HepG2 (cell line): Measurements from ENCODE around the gene CDH12.

ENCODE experiments used
- CTCF ChIP-seq: sonication (generic); formaldehyde crosslinking; IDR thresholded peaks from 2 replicates; pipeline ENCODE4 v1.5.0; 2020; ENCODE audit warnings: mild to moderate bottlenecking, missing genetic modification reagents, moderate library complexity
- ELF4 ChIP-seq: sonication (generic); formaldehyde crosslinking; IDR thresholded peaks from 2 replicates; pipeline ENCODE4 v1.5.0; 2020; ENCODE audit warnings: missing genetic modification reagents, mild to moderate bottlenecking, moderate library complexity, borderline replicate concordance
- ESRRA ChIP-seq: sonication (generic); formaldehyde crosslinking; IDR thresholded peaks from 2 replicates; pipeline ENCODE4 v1.5.1; 2020; ENCODE audit warnings: mild to moderate bottlenecking, low read depth, missing genetic modification reagents
- FOXP1 ChIP-seq, 2 experiments: fragments of 450-650 bp in 1 of 2; IDR thresholded peaks; 2 replicates each; pipeline ENCODE4 v1.6.1; 2017 to 2018; ENCODE audit warnings: antibody characterized with exemption in 1 of 2
- MED1 ChIP-seq: sonication (generic); formaldehyde crosslinking; IDR thresholded peaks from 2 replicates; pipeline ENCODE4 v1.4.0; 2020; ENCODE audit warnings: missing genetic modification reagents
- POLR2A ChIP-seq, 2 experiments: IDR thresholded peaks; 2 replicates each; pipeline ENCODE4 v1.6.1; 2011; ENCODE audit warnings: low read depth in 2 of 2, low read length in 2 of 2, mild to moderate bottlenecking in 1 of 2, moderate library complexity in 1 of 2; ENCODE audit not compliant: insufficient read depth in 1 of 2
- RORA ChIP-seq: sonication (generic); formaldehyde crosslinking; IDR thresholded peaks from 2 replicates; pipeline ENCODE4 v1.5.0; 2020; ENCODE audit warnings: mild to moderate bottlenecking, missing genetic modification reagents, moderate library complexity
- SKI ChIP-seq: fragments of 450-650 bp; IDR thresholded peaks from one replicate; pipeline ENCODE4 v1.6.1; 2018; ENCODE audit warnings: mild to moderate bottlenecking; ENCODE audit not compliant: partially characterized antibody
- TCF7 ChIP-seq: sonication (generic); IDR thresholded peaks from 2 replicates; pipeline ENCODE4 v1.6.1; 2016; ENCODE audit warnings: antibody characterized with exemption, low read depth
- TP53 ChIP-seq: sonication (generic); formaldehyde crosslinking; conservative IDR thresholded peaks from 2 replicates; pipeline ENCODE4 v1.4.0; 2020; ENCODE audit warnings: missing genetic modification reagents
- ZIK1 ChIP-seq: sonication (generic); formaldehyde crosslinking; IDR thresholded peaks from 2 replicates; pipeline ENCODE4 v1.5.0; 2020; ENCODE audit warnings: mild to moderate bottlenecking, low read depth, missing genetic modification reagents, borderline replicate concordance
- ZNF841 ChIP-seq: sonication (generic); formaldehyde crosslinking; IDR thresholded peaks from 2 replicates; pipeline ENCODE4 v1.8.1; 2023; ENCODE audit warnings: missing genetic modification reagents, borderline replicate concordance
- TF ChIP-seq, protein P1 (sequence below): sonication (generic); formaldehyde crosslinking; conservative IDR thresholded peaks from 2 replicates; pipeline ENCODE4 v1.4.0; 2020; ENCODE audit warnings: missing genetic modification reagents
- TF ChIP-seq, protein P2 (sequence below): IDR thresholded peaks from 2 replicates; pipeline ENCODE4 v1.6.1; 2012; ENCODE audit warnings: inconsistent platforms

DNA sequence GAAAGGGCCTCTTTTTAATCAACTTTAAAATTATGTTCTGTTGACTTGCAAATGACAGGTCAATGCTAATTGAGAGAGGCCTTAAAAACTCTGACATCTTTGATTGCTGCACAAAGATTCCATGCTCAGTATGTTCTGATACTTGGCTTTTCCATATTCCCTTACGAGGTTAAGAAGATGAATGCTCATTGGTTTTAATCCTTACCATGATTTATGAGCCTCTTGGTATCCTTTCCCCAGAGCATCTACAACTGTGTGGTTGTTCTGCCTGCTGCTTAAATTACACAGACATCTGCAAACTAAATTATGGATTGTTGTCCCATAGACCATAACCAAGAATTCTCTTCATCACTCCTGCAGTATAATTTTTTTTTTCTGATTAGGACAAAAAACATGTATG is 352.6 kb downstream of the CDH12 start:
- TF ChIP-seq CTCF (no peak), ZIK1 (no peak), SKI (no peak), TP53 (CRISPR knock-in tag) (no peak), ESRRA (no peak), MED1 (CRISPR knock-in tag) (no peak), FOXP1 (IDR thresholded peaks at IDR 0.05) (no peak), FOXP1 (CRISPR knock-in tag; IDR thresholded peaks at IDR 0.05) (no peak), RORA (no peak), ELF4 (CRISPR knock-in tag) (no peak), ZNF841 (no peak), TCF7 (no peak), POLR2A (IDR thresholded peaks at IDR 0.05; ENCODE audit: insufficient read depth in 1 of 2, low read depth in 2 of 2, low read length in 2 of 2) (no peak)
- TF ChIP-seq, protein P1, sequence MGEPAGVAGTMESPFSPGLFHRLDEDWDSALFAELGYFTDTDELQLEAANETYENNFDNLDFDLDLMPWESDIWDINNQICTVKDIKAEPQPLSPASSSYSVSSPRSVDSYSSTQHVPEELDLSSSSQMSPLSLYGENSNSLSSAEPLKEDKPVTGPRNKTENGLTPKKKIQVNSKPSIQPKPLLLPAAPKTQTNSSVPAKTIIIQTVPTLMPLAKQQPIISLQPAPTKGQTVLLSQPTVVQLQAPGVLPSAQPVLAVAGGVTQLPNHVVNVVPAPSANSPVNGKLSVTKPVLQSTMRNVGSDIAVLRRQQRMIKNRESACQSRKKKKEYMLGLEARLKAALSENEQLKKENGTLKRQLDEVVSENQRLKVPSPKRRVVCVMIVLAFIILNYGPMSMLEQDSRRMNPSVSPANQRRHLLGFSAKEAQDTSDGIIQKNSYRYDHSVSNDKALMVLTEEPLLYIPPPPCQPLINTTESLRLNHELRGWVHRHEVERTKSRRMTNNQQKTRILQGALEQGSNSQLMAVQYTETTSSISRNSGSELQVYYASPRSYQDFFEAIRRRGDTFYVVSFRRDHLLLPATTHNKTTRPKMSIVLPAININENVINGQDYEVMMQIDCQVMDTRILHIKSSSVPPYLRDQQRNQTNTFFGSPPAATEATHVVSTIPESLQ (CRISPR knock-in tag): no peak
- TF ChIP-seq, protein P2, sequence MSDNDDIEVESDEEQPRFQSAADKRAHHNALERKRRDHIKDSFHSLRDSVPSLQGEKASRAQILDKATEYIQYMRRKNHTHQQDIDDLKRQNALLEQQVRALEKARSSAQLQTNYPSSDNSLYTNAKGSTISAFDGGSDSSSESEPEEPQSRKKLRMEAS: no peak
